SK-N-SH treated with all-trans-retinoic acid at 6 μM for 48 hours (cell line): ENCODE results near the gene GLB1L3.

Experiments used
- GLIS3 ChIP-seq: fragments of 250-450 bp; sonication (Bioruptor Pico); IDR thresholded peaks from 2 replicates; pipeline ENCODE4 v1.5.0; 2020; ENCODE audit warnings: mild to moderate bottlenecking, moderate library complexity
- ISL1 ChIP-seq: fragments of 250-450 bp; sonication (Bioruptor Pico); IDR thresholded peaks from 2 replicates; pipeline ENCODE4 v2.1.2; 2022; ENCODE audit warnings: mild to moderate bottlenecking, moderate library complexity
- OSR1 ChIP-seq: fragments of 250-450 bp; sonication (Bioruptor Pico); IDR thresholded peaks from 2 replicates; pipeline ENCODE4 v1.8.0; 2022; ENCODE audit warnings: moderate library complexity, mild to moderate bottlenecking, inconsistent platforms
- RARB ChIP-seq: fragments of 250-450 bp; sonication (Bioruptor Pico); IDR thresholded peaks from 2 replicates; pipeline ENCODE4 v1.8.0; 2021; ENCODE audit warnings: mild to moderate bottlenecking, moderate library complexity
- SNAI2 ChIP-seq: fragments of 250-450 bp; sonication (Bioruptor Pico); IDR thresholded peaks from 2 replicates; pipeline ENCODE4 v1.5.0; 2020; ENCODE audit warnings: mild to moderate bottlenecking, moderate library complexity
- ZFP3 ChIP-seq: fragments of 250-450 bp; sonication (Bioruptor Pico); IDR thresholded peaks from 2 replicates; pipeline ENCODE4 v1.5.0; 2020; ENCODE audit warnings: mild to moderate bottlenecking, moderate library complexity
- ZFP30 ChIP-seq: fragments of 450-650 bp; formaldehyde crosslinking; IDR thresholded peaks from 2 replicates; pipeline ENCODE4 v1.5.0; 2022; ENCODE audit warnings: mild to moderate bottlenecking, moderate library complexity
- ZNF565 ChIP-seq: fragments of 450-650 bp; formaldehyde crosslinking; conservative IDR thresholded peaks from 2 replicates; pipeline ENCODE4 v1.5.0; 2020; ENCODE audit warnings: low read depth, mild to moderate bottlenecking, moderate library complexity
- ZNF8 ChIP-seq: fragments of 450-650 bp; formaldehyde crosslinking; IDR thresholded peaks from 2 replicates; pipeline ENCODE4 v1.5.0; 2020; ENCODE audit warnings: mild to moderate bottlenecking, moderate library complexity

GRCh38 chr11:134276396-134277182, 410 bp downstream of the GLB1L3 start:
- TF ChIP-seq ZFP30 (CRISPR knock-in tag) (no peak), ZNF565 (CRISPR knock-in tag) (no peak), RARB (CRISPR knock-in tag) (no peak), SNAI2 (CRISPR knock-in tag) (no peak), GLIS3 (no peak), ZFP3 (CRISPR knock-in tag) (no peak), OSR1 (CRISPR knock-in tag) (no peak), ZNF8 (CRISPR knock-in tag) (no peak), ISL1 (no peak)
